ENCODE data around the gene EME1. TPM values are rescaled to one million over a fixed set of nuclear protein-coding genes. Genes with fewer than 3 reads are reported as not detected.
A peak's percentile ranks its signal among the peaks of the same experiment; 100 is the strongest.

The EME1 gene
- total RNA-seq, 1 donor from 2014 or later: 3.9 TPM

GRCh38 chr17:50347894-50348291 lies 25.1 kb upstream of the EME1 start:
- no peak for DNase-seq (ENCODE audit: extremely low read depth, low read depth, low spot score)

GRCh38 chr17:50348522-50349242 lies 24.3 kb upstream of the EME1 start:
- DNase-seq (ENCODE audit: extremely low read depth, low read depth, low spot score): no peak

GRCh38 chr17:50349243-50349600 lies 23.8 kb upstream of the EME1 start:
- DNase-seq (ENCODE audit: extremely low read depth, low read depth, low spot score): no peak

GRCh38 chr17:50350733-50351132 lies 22.3 kb upstream of the EME1 start:
- DNase-seq (ENCODE audit: extremely low read depth, low read depth, low spot score): no peak

GRCh38 chr17:50352072-50352692 lies 20.8 kb upstream of the EME1 start:
- no peak for DNase-seq (ENCODE audit: extremely low read depth, low read depth, low spot score)

GRCh38 chr17:50352693-50353599 lies 20.1 kb upstream of the EME1 start:
- no peak for DNase-seq (ENCODE audit: extremely low read depth, low read depth, low spot score)

- no peak for DNase-seq (ENCODE audit: extremely low read depth, low read depth, low spot score)
Measured at GRCh38 chr17:50353600-50354195, 19.3 kb upstream of the EME1 start.

- DNase-seq (ENCODE audit: extremely low read depth, low read depth, low spot score): no peak
Measured at GRCh38 chr17:50354198-50354597, 18.8 kb upstream of the EME1 start.

- DNase-seq (ENCODE audit: extremely low read depth, low read depth, low spot score): no peak
Measured at GRCh38 chr17:50354776-50355175, 18.3 kb upstream of the EME1 start.

- DNase-seq (ENCODE audit: extremely low read depth, low read depth, low spot score): no peak
Measured at GRCh38 chr17:50355336-50355700, 17.7 kb upstream of the EME1 start.

GRCh38 chr17:50355701-50356341 lies 17.2 kb upstream of the EME1 start:
- no peak for DNase-seq (ENCODE audit: extremely low read depth, low read depth, low spot score)

GRCh38 chr17:50356418-50356817 lies 16.6 kb upstream of the EME1 start:
- DNase-seq (ENCODE audit: extremely low read depth, low read depth, low spot score): no peak

GRCh38 chr17:50356892-50357510 lies 16.0 kb upstream of the EME1 start:
- no peak for DNase-seq (ENCODE audit: extremely low read depth, low read depth, low spot score)

GRCh38 chr17:50358177-50358576 lies 14.9 kb upstream of the EME1 start:
- DNase-seq (ENCODE audit: extremely low read depth, low read depth, low spot score): no peak

- DNase-seq (ENCODE audit: extremely low read depth, low read depth, low spot score): no peak
Measured at GRCh38 chr17:50359005-50359699, 13.9 kb upstream of the EME1 start.

- DNase-seq (ENCODE audit: extremely low read depth, low read depth, low spot score): no peak
Measured at GRCh38 chr17:50359998-50360461, 13.0 kb upstream of the EME1 start.

- no peak for DNase-seq (ENCODE audit: extremely low read depth, low read depth, low spot score)
Measured at GRCh38 chr17:50360486-50361115, 12.4 kb upstream of the EME1 start.

- peak; percentile 27 for DNase-seq (ENCODE audit: extremely low read depth, low read depth, low spot score)
Measured at GRCh38 chr17:50361561-50362480, 11.2 kb upstream of the EME1 start.

Data from glomerular endothelial cell (primary cell).